HepG2 (cell line): Measurements from ENCODE around the gene MRPS21.

Experiments
- CAMTA2 ChIP-seq: sonication (generic); formaldehyde crosslinking; IDR thresholded peaks from 2 replicates; pipeline ENCODE4 v1.4.0; 2020; ENCODE audit warnings: mild to moderate bottlenecking, missing genetic modification reagents, borderline replicate concordance
- CTCF ChIP-seq: sonication (generic); formaldehyde crosslinking; IDR thresholded peaks from 2 replicates; pipeline ENCODE4 v1.5.0; 2020; ENCODE audit warnings: mild to moderate bottlenecking, missing genetic modification reagents, moderate library complexity
- MTA3 ChIP-seq: sonication (generic); formaldehyde crosslinking; IDR thresholded peaks from 2 replicates; pipeline ENCODE4 v1.4.0; 2020; ENCODE audit warnings: missing genetic modification reagents
- SIN3A ChIP-seq: IDR thresholded peaks from 2 replicates; pipeline ENCODE4 v1.6.1; 2011; ENCODE audit warnings: low read depth, mild to moderate bottlenecking, control low read depth, low read length, borderline replicate concordance
- ZNF235 ChIP-seq: sonication (generic); formaldehyde crosslinking; IDR thresholded peaks from 2 replicates; pipeline ENCODE4 v1.8.1; 2023; ENCODE audit warnings: mild to moderate bottlenecking, missing genetic modification reagents, borderline replicate concordance
- ZNF589 ChIP-seq: sonication (generic); formaldehyde crosslinking; conservative IDR thresholded peaks from 2 replicates; pipeline ENCODE4 v1.8.0; 2022; ENCODE audit warnings: mild to moderate bottlenecking, moderate library complexity, missing genetic modification reagents

GRCh38 chr1:150271291-150271959, 22.2 kb upstream of the MRPS21 start:
- TF ChIP-seq MTA3 (CRISPR knock-in tag) = no peak
- no peak for TF ChIP-seq CTCF (CRISPR knock-in tag)
- TF ChIP-seq ZNF235 (CRISPR knock-in tag) = no peak
- no peak for TF ChIP-seq CAMTA2 (CRISPR knock-in tag)
- TF ChIP-seq SIN3A = no peak
- TF ChIP-seq ZNF589 (CRISPR knock-in tag) = no peak
